Measurements from ENCODE around the gene ACAP3. TPM values are rescaled to one million over a fixed set of nuclear protein-coding genes. Genes with fewer than 3 reads are reported as not detected.

ACAP3 gene
- total RNA-seq, 1 donor from 2014 or later: 10.7 TPM

- H4K20me1 ChIP-seq (ENCODE audit: low read depth): peaks cover 19% of the 10 kb centered on the region
- peaks cover 28% of the 10 kb centered on the region for H3K27me3 ChIP-seq
- H3K4me3 Mint-ChIP-seq: no peak overlapping the region
- no peak overlapping the region for H2AFZ ChIP-seq (replicated peaks)
- no peak overlapping the region for H3K27ac Mint-ChIP-seq
- H3K4me1 Mint-ChIP-seq: peaks cover 4% of the 10 kb centered on the region
- H3F3A ChIP-seq (ENCODE audit: low read depth): peaks cover 5% of the 10 kb centered on the region
- H3K9ac ChIP-seq: no peak overlapping the region
- no peaks in the 10 kb centered on the region for H3K36me3 Mint-ChIP-seq
- no peaks in the 10 kb centered on the region for H3K36me3 ChIP-seq
- no peak overlapping the region for H3K27ac ChIP-seq
- no peak overlapping the region for H3K4me2 ChIP-seq
- no peaks in the 10 kb centered on the region for H3K79me2 ChIP-seq (ENCODE audit: low read depth)
- H3K9me3 ChIP-seq (ENCODE audit: low read depth): no peaks in the 10 kb centered on the region
- TF ChIP-seq EZH2 (IDR thresholded peaks at IDR 0.05) (no peak), CTCF (IDR thresholded peaks at IDR 0.05) (no peak)
- no peak for DNase-seq (ENCODE audit: low spot score)
- peaks cover 14% of the 10 kb centered on the region for H3K4me1 ChIP-seq
- H3K27me3 Mint-ChIP-seq (ENCODE audit: insufficient read depth, low read depth): peaks cover 4% of the 10 kb centered on the region
- no peak overlapping the region for H3K4me3 ChIP-seq
- H3K9me3 Mint-ChIP-seq: no peaks in the 10 kb centered on the region
These were observed 64.5 kb downstream of the ACAP3 start for GRCh38 chr1:1243266-1243660.

GRCh38 chr1:1242461-1243265 is 65.1 kb downstream of the ACAP3 start:
- peaks cover 4% of the 10 kb centered on the region for H3K4me1 Mint-ChIP-seq

More at GRCh38 chr1:1242461-1243265, 65.1 kb downstream of the ACAP3 start:
- Histone ChIP-seq H3K36me3 (no peaks in the 10 kb centered on the region), H3K4me2 (no peak overlapping the region), H3K27me3 (peaks cover 22% of the 10 kb centered on the region), H2AFZ (replicated peaks) (no peak overlapping the region), H4K20me1 (ENCODE audit: low read depth) (peaks cover 13% of the 10 kb centered on the region), H3K9ac (no peak overlapping the region), H3F3A (ENCODE audit: low read depth) (peaks cover 5% of the 10 kb centered on the region), H3K79me2 (ENCODE audit: low read depth) (no peaks in the 10 kb centered on the region), H3K27ac (no peak overlapping the region), H3K4me1 (peaks cover 14% of the 10 kb centered on the region), H3K9me3 (ENCODE audit: low read depth) (no peaks in the 10 kb centered on the region), H3K4me3 (no peak overlapping the region)
- DNase-seq (ENCODE audit: low spot score): no peak
- Mint-ChIP-seq H3K9me3 (no peaks in the 10 kb centered on the region), H3K27me3 (ENCODE audit: insufficient read depth, low read depth) (peaks cover 4% of the 10 kb centered on the region), H3K27ac (no peak overlapping the region), H3K4me3 (no peak overlapping the region), H3K36me3 (no peaks in the 10 kb centered on the region)
- TF ChIP-seq CTCF (IDR thresholded peaks at IDR 0.05) (no peak), EZH2phosphoT487 (IDR thresholded peaks at IDR 0.05) (no peak), EZH2 (IDR thresholded peaks at IDR 0.05) (no peak)

Small RNA genes lying within 50 kb of the gene (microRNA-seq; reads per million reads assigned to microRNA genes)
- gene MIR6726 (not detected), gene MIR6727 (0.91 reads per million), gene MIR6808 (not detected)

Small RNA genes lying within 50 kb of the gene (small RNA-seq; reads per million reads assigned to genes)
- not detected for gene MIR6726

Other genes with a start within 250 kb of the ACAP3 start
- gene RNF223, start 233.6 kb downstream of the ACAP3 start, total RNA-seq (ENCODE audit: low replicate concordance): not detected in 2 replicates
- 8.0 and 24.0 TPM in 2 replicates for gene C1orf159, start 191.8 kb downstream of the ACAP3 start, total RNA-seq (ENCODE audit: low replicate concordance)
- gene TTLL10, start 134.1 kb downstream of the ACAP3 start, total RNA-seq (ENCODE audit: low replicate concordance): 0.22 TPM in 1 of 2 replicates, not detected in the other
- gene TNFRSF18, start 101.3 kb downstream of the ACAP3 start, total RNA-seq (ENCODE audit: low replicate concordance): not detected in 2 replicates
- gene TNFRSF4, start 93.8 kb downstream of the ACAP3 start, total RNA-seq (ENCODE audit: low replicate concordance): 0.09 TPM in 1 of 2 replicates, not detected in the other
- gene SDF4, start 75.9 kb downstream of the ACAP3 start, total RNA-seq (ENCODE audit: low replicate concordance): 16.6 and 43.4 TPM in 2 replicates
- 15.8 and 32.4 TPM in 2 replicates for gene B3GALT6, start 75.7 kb downstream of the ACAP3 start, total RNA-seq (ENCODE audit: low replicate concordance)
- gene C1QTNF12, start 61.2 kb downstream of the ACAP3 start, total RNA-seq (ENCODE audit: low replicate concordance): 0.28 and 2.1 TPM in 2 replicates
- 32.9 and 39.2 TPM in 2 replicates for gene UBE2J2, start 34.1 kb downstream of the ACAP3 start, total RNA-seq (ENCODE audit: low replicate concordance)
- gene SCNN1D, start 27.5 kb downstream of the ACAP3 start, total RNA-seq (ENCODE audit: low replicate concordance): 0.41 and 4.7 TPM in 2 replicates
- gene PUSL1, start 667 bp upstream of the ACAP3 start, total RNA-seq (ENCODE audit: low replicate concordance): 3.7 and 22.5 TPM in 2 replicates
- gene INTS11, start 16.7 kb upstream of the ACAP3 start, total RNA-seq (ENCODE audit: low replicate concordance): 62.4 and 116 TPM in 2 replicates
- 1.0 and 13.5 TPM in 2 replicates for gene CPTP, start 16.9 kb upstream of the ACAP3 start, total RNA-seq (ENCODE audit: low replicate concordance)
- gene TAS1R3, start 23.4 kb upstream of the ACAP3 start, total RNA-seq (ENCODE audit: low replicate concordance): 0.22 TPM in 1 of 2 replicates, not detected in the other
- 14.5 and 64.1 TPM in 2 replicates for gene DVL1, start 41.5 kb upstream of the ACAP3 start, total RNA-seq (ENCODE audit: low replicate concordance)
- gene MXRA8, start 50.6 kb upstream of the ACAP3 start, total RNA-seq (ENCODE audit: low replicate concordance): 6.8 and 24.0 TPM in 2 replicates
- gene AURKAIP1, start 67.3 kb upstream of the ACAP3 start, total RNA-seq (ENCODE audit: low replicate concordance): 26.4 and 82.2 TPM in 2 replicates
- gene CCNL2, start 91.4 kb upstream of the ACAP3 start, total RNA-seq (ENCODE audit: low replicate concordance): 143 and 198 TPM in 2 replicates
- gene MRPL20, start 99.4 kb upstream of the ACAP3 start, total RNA-seq (ENCODE audit: low replicate concordance): 89.0 and 96.1 TPM in 2 replicates
- 0.15 and 1.7 TPM in 2 replicates for gene ANKRD65, start 113.3 kb upstream of the ACAP3 start, total RNA-seq (ENCODE audit: low replicate concordance)
- 2.4 and 7.0 TPM in 2 replicates for gene VWA1, start 127.8 kb upstream of the ACAP3 start, total RNA-seq (ENCODE audit: low replicate concordance)
- gene ATAD3C, start 141.8 kb upstream of the ACAP3 start, total RNA-seq (ENCODE audit: low replicate concordance): not detected in 2 replicates
- 9.3 and 21.1 TPM in 2 replicates for gene ATAD3B, start 163.8 kb upstream of the ACAP3 start, total RNA-seq (ENCODE audit: low replicate concordance)
- 7.8 and 25.1 TPM in 2 replicates for gene ATAD3A, start 204.2 kb upstream of the ACAP3 start, total RNA-seq (ENCODE audit: low replicate concordance)
- gene TMEM240, start 232.7 kb upstream of the ACAP3 start, total RNA-seq (ENCODE audit: low replicate concordance): 8.0 and 13.3 TPM in 2 replicates

Data from neural progenitor cell (in vitro differentiated cells).